ENCODE results near the gene ADCY7. TPM values are rescaled to one million over a fixed set of nuclear protein-coding genes. Genes with fewer than 3 reads are reported as not detected.

Gene ADCY7
- polyA plus RNA-seq, 1 experiment, result 8.5 TPM

DNA sequence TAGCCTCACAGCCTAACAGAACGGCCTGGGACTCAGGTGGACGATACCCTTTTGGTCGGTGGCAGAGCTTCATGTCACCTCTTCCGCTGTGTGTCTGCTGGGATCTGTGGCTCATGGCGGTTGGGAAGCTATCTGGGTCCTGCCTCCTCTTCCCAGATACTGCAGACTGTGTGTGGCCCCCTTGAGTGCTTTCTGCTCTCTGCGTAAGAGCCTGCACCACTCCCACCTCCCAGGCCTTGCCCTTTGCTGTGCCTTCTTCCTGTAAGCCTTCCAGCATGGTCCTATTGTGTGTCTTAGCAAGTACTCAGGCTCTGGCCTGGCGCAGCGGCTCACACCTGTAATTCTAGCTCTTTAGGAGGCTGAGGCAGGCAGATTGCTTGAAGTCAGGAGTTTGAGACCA lies 17.5 kb upstream of the ADCY7 start:
- H3K27me3 ChIP-seq (ENCODE audit: control insufficient read depth, insufficient read depth, low read length), result peaks cover 32% of the 10 kb centered on the region
- DNase-seq (ENCODE audit: low read depth, low spot score), result no peak
- no peak overlapping the region for H3K4me3 ChIP-seq (ENCODE audit: low read depth, low read length)
- H3K9me3 ChIP-seq (ENCODE audit: control insufficient read depth, insufficient read depth, low read length), result no peaks in the 10 kb centered on the region; the same call in 1 of the 2 replicates
- CTCF ChIA-PET, result no interaction called here
- H3K27ac ChIP-seq (ENCODE audit: low read depth, low read length), result no peak overlapping the region
- TF ChIP-seq, protein P1, sequence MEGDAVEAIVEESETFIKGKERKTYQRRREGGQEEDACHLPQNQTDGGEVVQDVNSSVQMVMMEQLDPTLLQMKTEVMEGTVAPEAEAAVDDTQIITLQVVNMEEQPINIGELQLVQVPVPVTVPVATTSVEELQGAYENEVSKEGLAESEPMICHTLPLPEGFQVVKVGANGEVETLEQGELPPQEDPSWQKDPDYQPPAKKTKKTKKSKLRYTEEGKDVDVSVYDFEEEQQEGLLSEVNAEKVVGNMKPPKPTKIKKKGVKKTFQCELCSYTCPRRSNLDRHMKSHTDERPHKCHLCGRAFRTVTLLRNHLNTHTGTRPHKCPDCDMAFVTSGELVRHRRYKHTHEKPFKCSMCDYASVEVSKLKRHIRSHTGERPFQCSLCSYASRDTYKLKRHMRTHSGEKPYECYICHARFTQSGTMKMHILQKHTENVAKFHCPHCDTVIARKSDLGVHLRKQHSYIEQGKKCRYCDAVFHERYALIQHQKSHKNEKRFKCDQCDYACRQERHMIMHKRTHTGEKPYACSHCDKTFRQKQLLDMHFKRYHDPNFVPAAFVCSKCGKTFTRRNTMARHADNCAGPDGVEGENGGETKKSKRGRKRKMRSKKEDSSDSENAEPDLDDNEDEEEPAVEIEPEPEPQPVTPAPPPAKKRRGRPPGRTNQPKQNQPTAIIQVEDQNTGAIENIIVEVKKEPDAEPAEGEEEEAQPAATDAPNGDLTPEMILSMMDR (IDR thresholded peaks at IDR 0.05; ENCODE audit: low read depth, low read length), result no peak
- POLR2A ChIA-PET, result no interaction called here

DNA sequence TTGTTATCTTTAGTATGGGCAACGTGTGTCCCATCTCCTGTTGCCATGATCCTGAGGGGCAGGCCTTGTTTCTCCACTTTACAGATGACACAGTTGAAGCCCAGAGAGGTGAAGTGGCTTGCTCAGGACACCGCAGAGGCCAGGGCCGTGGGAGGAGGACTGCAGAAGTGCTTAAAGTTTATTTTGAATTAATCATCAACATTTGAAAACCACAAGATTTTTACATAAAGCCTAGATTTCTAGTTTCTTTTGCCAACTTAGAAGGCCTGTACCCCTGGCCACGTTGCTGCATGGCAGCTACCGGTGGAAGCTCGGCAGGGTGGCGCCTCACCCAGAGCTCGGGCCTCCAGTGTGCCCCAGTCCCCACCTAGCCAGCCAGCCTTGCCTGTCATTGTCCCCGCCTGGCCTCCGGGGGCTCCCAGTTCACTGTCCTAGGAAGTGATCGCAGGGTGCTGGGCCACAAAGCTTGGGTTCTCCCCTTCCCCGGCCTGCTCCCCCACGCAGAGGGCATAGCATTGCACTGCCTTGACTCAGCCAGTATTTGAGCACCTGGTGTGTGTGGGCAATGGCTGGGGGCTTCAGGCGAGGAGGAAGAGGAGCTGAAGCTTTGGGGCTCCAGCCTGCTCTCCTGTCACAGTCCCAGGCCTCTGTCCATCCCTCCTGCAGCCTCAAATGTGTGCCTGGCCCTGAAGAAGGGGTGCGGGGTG lies 14.8 kb upstream of the ADCY7 start:
- CTCF ChIA-PET, result interaction anchor here (1.1 to 1.5 kb wide), 6 partner anchors 10 to 226 kb away, joined by 3 to 7 read pairs (median 5); partner anchors contain the start of gene CNEP1R1
- peak overlapping the region; percentile 11 for H3K27ac ChIP-seq (ENCODE audit: low read depth, low read length)
- peak; percentile 46 for DNase-seq (ENCODE audit: low read depth, low spot score)
- TF ChIP-seq, protein P1 (IDR thresholded peaks at IDR 0.05; ENCODE audit: low read depth, low read length), result no peak
- no peaks in the 10 kb centered on the region; the same call in 1 of the 2 replicates for H3K9me3 ChIP-seq (ENCODE audit: control insufficient read depth, insufficient read depth, low read length)
- H3K27me3 ChIP-seq (ENCODE audit: control insufficient read depth, insufficient read depth, low read length), result peaks cover 30% of the 10 kb centered on the region
- POLR2A ChIA-PET, result interaction anchor here (0.9 kb wide), 1 partner anchor 53 kb away, joined by 3 read pairs; no protein-coding TSS in a partner anchor
- no peak overlapping the region for H3K4me3 ChIP-seq (ENCODE audit: low read depth, low read length)

DNA sequence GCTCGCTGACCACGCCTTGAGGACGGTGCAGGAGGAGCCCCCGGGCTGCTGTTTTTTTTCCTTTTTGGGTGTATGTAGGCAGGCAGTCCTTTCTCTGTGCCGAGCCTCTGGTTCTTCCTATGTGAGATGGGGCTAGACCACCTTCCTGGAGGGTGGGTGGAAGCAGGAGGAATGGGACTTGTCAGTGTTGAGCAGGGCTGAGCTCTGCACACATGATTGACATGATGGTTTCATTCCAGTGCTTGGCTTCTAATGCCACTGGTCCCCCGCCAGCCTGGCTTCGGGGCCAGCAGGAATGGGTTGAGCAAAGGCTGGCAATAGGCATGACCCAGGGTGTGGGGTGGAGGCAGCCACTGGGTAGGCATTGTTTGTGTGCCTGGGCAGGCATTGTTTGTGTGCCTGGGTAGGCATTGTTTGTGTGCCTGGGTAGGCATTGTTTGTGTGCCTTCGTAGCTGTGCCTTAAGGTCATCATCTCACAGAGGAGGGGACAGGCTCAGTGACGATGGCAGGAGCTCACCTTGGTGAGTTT lies 14.2 kb upstream of the ADCY7 start:
- CTCF ChIA-PET, result interaction anchor here (1.1 to 1.5 kb wide), 3 partner anchors 11 to 102 kb away, joined by 3 to 7 read pairs (median 5); no protein-coding TSS in a partner anchor
- Histone ChIP-seq H3K4me3 (ENCODE audit: low read depth, low read length) (no peak overlapping the region), H3K27me3 (ENCODE audit: control insufficient read depth, insufficient read depth, low read length) (peaks cover 24% of the 10 kb centered on the region), H3K27ac (ENCODE audit: low read depth, low read length) (no peak overlapping the region), H3K9me3 (ENCODE audit: control insufficient read depth, insufficient read depth, low read length) (no peaks in the 10 kb centered on the region; the same call in 1 of the 2 replicates)
- DNase-seq (ENCODE audit: low read depth, low spot score), result no peak
- POLR2A ChIA-PET, result interaction anchor here (0.9 kb wide), 1 partner anchor 52 kb away, joined by 3 read pairs; no protein-coding TSS in a partner anchor
- TF ChIP-seq, protein P1 (IDR thresholded peaks at IDR 0.05; ENCODE audit: low read depth, low read length), result no peak

DNA sequence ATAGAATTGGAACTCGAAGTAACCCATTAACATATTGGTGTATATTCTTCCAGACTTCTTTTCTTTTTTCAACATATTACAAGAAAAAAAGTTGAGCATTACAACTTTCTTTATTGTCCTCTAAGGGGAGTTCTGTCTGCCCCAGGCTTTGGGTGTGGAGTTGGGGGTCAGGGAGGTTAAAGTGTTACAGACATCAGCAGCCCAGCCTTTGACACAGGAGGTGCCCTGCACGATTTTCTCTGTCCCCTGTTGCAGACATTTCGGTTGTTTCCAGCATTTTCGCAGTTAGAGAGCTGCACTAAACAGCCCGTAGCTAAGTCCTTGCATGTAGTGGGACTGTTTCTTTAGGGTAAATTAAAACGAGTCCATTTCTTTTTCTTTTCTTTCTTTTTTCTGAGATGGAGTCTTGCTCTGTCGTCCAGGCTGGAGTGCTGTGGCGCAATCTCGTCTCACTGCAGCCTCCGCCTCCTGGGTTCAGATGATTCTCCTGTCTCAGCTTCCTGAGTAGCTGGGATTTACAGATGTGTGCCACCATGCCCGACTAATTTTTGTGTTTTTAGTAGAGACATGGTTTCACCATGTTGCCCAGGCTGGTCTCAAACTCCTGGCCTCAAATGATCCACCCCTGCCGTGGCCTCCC lies 13.4 kb upstream of the ADCY7 start:
- CTCF ChIA-PET, result interaction anchor here (1.1 to 1.5 kb wide), 2 partner anchors 39 to 101 kb away, joined by 3 to 5 read pairs; no protein-coding TSS in a partner anchor
- POLR2A ChIA-PET, result no interaction called here
- DNase-seq (ENCODE audit: low read depth, low spot score), result no peak
- Histone ChIP-seq H3K9me3 (ENCODE audit: control insufficient read depth, insufficient read depth, low read length) (no peaks in the 10 kb centered on the region; the same call in 1 of the 2 replicates), H3K4me3 (ENCODE audit: low read depth, low read length) (no peak overlapping the region), H3K27me3 (ENCODE audit: control insufficient read depth, insufficient read depth, low read length) (peaks cover 22% of the 10 kb centered on the region), H3K27ac (ENCODE audit: low read depth, low read length) (no peak overlapping the region)
- TF ChIP-seq, protein P1 (IDR thresholded peaks at IDR 0.05; ENCODE audit: low read depth, low read length), result no peak
